ENCODE results near the gene CAMK2D.

CAMK2D gene

DNA sequence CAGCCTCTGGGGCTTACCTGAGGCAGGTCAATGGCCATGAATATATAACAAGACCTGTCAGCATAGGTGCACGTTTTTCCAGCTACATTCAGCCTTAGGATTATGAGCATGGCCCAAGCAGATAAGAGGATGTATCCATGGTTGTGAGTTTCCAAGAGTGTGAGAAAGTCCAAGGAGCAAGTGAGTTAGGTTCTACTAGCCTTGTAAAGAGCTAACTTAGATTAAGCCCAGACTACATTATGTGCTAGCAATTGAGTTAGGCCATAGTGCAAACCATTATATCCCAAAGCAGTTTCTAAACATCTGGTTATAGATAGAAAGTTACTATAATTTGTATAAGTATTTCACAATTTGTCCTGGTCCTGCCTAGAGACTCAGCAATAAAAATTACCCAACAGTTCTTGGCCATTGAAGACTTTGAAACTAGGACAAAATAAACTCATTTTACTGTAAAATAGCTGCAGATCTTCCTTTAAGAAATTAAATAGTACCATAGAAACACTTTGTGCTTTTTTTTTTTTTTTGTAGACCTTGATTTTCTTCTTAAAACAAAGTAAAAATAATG is 312.0 kb downstream of the CAMK2D start:
- Histone ChIP-seq H3K9ac (ENCODE audit: low read depth, low read length) (no peak overlapping the region), H3K36me3 (ENCODE audit: insufficient read depth, low read length) (no peaks in the 10 kb centered on the region), H3K9me3 (ENCODE audit: insufficient read depth, low read length, severe bottlenecking) (no peaks in the 10 kb centered on the region), H3K4me2 (ENCODE audit: insufficient read depth, low read length) (no peak overlapping the region), H3K4me3 (ENCODE audit: low read depth in 1 of 2, low read length in 2 of 2) (no peak overlapping the region), H3K27me3 (ENCODE audit: insufficient read depth, low read length, poor library complexity) (no peaks in the 10 kb centered on the region), H3K4me1 (ENCODE audit: insufficient read depth, low read length) (no peaks in the 10 kb centered on the region), H3K79me2 (ENCODE audit: insufficient read depth, low read length) (no peaks in the 10 kb centered on the region), H2AFZ (ENCODE audit: low read depth, low read length) (no peak overlapping the region), H3K27ac (ENCODE audit: low read length) (no peak overlapping the region), H4K20me1 (ENCODE audit: insufficient read depth, low read length) (no peaks in the 10 kb centered on the region)
- ATAC-seq (ENCODE audit: insufficient read depth, low read depth) (no peak), DNase-seq (no peak)
- TF ChIP-seq EZH2 (IDR thresholded peaks at IDR 0.05; ENCODE audit: borderline replicate concordance, low read depth, low read length, severe bottlenecking), result no peak
- TF ChIP-seq, protein P1, sequence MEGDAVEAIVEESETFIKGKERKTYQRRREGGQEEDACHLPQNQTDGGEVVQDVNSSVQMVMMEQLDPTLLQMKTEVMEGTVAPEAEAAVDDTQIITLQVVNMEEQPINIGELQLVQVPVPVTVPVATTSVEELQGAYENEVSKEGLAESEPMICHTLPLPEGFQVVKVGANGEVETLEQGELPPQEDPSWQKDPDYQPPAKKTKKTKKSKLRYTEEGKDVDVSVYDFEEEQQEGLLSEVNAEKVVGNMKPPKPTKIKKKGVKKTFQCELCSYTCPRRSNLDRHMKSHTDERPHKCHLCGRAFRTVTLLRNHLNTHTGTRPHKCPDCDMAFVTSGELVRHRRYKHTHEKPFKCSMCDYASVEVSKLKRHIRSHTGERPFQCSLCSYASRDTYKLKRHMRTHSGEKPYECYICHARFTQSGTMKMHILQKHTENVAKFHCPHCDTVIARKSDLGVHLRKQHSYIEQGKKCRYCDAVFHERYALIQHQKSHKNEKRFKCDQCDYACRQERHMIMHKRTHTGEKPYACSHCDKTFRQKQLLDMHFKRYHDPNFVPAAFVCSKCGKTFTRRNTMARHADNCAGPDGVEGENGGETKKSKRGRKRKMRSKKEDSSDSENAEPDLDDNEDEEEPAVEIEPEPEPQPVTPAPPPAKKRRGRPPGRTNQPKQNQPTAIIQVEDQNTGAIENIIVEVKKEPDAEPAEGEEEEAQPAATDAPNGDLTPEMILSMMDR (IDR thresholded peaks at IDR 0.05; ENCODE audit: borderline replicate concordance, extremely low read depth, low read length, poor library complexity, severe bottlenecking), result no peak

DNA sequence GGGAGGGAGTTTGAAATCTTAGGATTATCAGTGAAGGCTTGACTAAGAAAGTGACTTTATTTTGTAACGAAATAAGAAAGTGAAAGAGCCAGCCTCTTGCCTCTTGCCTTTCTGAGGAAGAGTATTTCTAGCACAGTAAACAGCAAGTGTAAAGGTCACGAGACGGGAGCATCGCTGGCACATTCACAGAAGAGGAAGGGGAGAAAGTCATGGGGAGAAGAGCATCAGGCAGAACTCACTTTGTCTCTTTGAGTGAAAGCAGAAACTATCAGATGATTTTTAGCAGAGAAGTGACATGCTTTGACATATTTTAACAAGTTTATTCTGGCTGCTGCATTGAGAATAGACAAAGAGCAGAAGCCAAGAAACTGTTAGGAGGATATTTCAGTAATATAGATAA is 313.8 kb downstream of the CAMK2D start:
- Histone ChIP-seq H3K4me1 (ENCODE audit: insufficient read depth, low read length) (no peaks in the 10 kb centered on the region), H3K36me3 (ENCODE audit: insufficient read depth, low read length) (no peaks in the 10 kb centered on the region), H3K9ac (ENCODE audit: low read depth, low read length) (no peak overlapping the region), H3K4me3 (ENCODE audit: low read depth in 1 of 2, low read length in 2 of 2) (no peak overlapping the region), H3K9me3 (ENCODE audit: insufficient read depth, low read length, severe bottlenecking) (no peaks in the 10 kb centered on the region), H2AFZ (ENCODE audit: low read depth, low read length) (no peak overlapping the region), H3K27me3 (ENCODE audit: insufficient read depth, low read length, poor library complexity) (no peaks in the 10 kb centered on the region), H3K79me2 (ENCODE audit: insufficient read depth, low read length) (no peaks in the 10 kb centered on the region), H3K27ac (ENCODE audit: low read length) (no peak overlapping the region), H4K20me1 (ENCODE audit: insufficient read depth, low read length) (no peaks in the 10 kb centered on the region), H3K4me2 (ENCODE audit: insufficient read depth, low read length) (no peak overlapping the region)
- DNase-seq (no peak), ATAC-seq (ENCODE audit: insufficient read depth, low read depth) (no peak)
- TF ChIP-seq, protein P1 (IDR thresholded peaks at IDR 0.05; ENCODE audit: borderline replicate concordance, extremely low read depth, low read length, poor library complexity, severe bottlenecking), result no peak
- TF ChIP-seq EZH2 (IDR thresholded peaks at IDR 0.05; ENCODE audit: borderline replicate concordance, low read depth, low read length, severe bottlenecking), result no peak

DNA sequence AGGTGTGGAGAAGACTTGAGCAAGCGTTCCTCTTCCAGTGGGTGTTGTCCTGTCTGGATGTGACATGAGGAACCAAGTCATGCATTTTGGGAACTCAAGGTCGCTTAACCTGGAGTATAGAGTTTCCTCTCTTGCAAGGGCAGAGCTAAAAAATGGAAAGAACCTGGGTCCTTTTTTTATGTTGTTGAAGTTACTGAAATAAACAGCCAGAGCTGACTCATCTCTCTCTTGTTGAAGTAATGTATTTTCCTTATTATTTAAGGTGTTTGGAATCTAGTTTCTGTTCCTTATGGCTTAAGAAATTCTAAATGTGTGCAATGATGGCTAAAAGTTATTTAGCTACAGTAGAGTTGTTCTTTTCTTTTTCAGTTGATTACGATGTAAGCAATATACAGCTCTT is 314.5 kb downstream of the CAMK2D start:
- H3K79me2 ChIP-seq (ENCODE audit: insufficient read depth, low read length), result no peaks in the 10 kb centered on the region
- no peaks in the 10 kb centered on the region for H3K4me1 ChIP-seq (ENCODE audit: insufficient read depth, low read length)
- H3K27ac ChIP-seq (ENCODE audit: low read length), result no peak overlapping the region
- H4K20me1 ChIP-seq (ENCODE audit: insufficient read depth, low read length), result no peaks in the 10 kb centered on the region
- no peaks in the 10 kb centered on the region for H3K36me3 ChIP-seq (ENCODE audit: insufficient read depth, low read length)
- DNase-seq, result no peak
- TF ChIP-seq EZH2 (IDR thresholded peaks at IDR 0.05; ENCODE audit: borderline replicate concordance, low read depth, low read length, severe bottlenecking), result no peak
- TF ChIP-seq, protein P1 (IDR thresholded peaks at IDR 0.05; ENCODE audit: borderline replicate concordance, extremely low read depth, low read length, poor library complexity, severe bottlenecking), result no peak
- no peak overlapping the region for H2AFZ ChIP-seq (ENCODE audit: low read depth, low read length)
- H3K27me3 ChIP-seq (ENCODE audit: insufficient read depth, low read length, poor library complexity), result no peaks in the 10 kb centered on the region
- H3K9me3 ChIP-seq (ENCODE audit: insufficient read depth, low read length, severe bottlenecking), result no peaks in the 10 kb centered on the region
- H3K4me3 ChIP-seq (ENCODE audit: low read depth in 1 of 2, low read length in 2 of 2), result no peak overlapping the region
- no peak overlapping the region for H3K9ac ChIP-seq (ENCODE audit: low read depth, low read length)
- no peak overlapping the region for H3K4me2 ChIP-seq (ENCODE audit: insufficient read depth, low read length)
- ATAC-seq (ENCODE audit: insufficient read depth, low read depth), result no peak

DNA sequence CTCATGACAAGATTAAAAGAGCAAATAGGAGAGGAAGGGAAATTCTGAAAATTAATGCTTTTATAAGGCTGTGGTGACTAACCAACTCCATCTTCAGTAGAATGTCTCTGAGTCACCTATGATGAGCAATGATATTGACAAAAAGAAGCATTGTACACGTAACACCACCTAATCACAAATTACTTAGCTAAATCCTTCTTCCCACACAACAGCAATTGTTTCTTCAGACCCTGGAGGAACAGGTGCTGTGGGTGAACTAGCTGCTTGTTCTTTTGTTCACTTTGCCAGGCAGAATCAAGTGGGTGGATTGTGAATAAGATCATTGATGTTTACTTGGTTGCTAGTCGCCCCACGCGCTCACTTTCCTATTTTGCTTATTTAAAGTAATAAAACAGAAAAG is 315.5 kb downstream of the CAMK2D start:
- H3K27me3 ChIP-seq (ENCODE audit: insufficient read depth, low read length, poor library complexity), result no peaks in the 10 kb centered on the region
- no peak overlapping the region for H3K4me3 ChIP-seq (ENCODE audit: low read depth in 1 of 2, low read length in 2 of 2)
- H2AFZ ChIP-seq (ENCODE audit: low read depth, low read length), result no peak overlapping the region
- H3K9me3 ChIP-seq (ENCODE audit: insufficient read depth, low read length, severe bottlenecking), result no peaks in the 10 kb centered on the region
- ATAC-seq (ENCODE audit: insufficient read depth, low read depth) (no peak), DNase-seq (no peak)
- H3K9ac ChIP-seq (ENCODE audit: low read depth, low read length), result no peak overlapping the region
- H3K4me2 ChIP-seq (ENCODE audit: insufficient read depth, low read length), result no peak overlapping the region
- no peaks in the 10 kb centered on the region for H3K79me2 ChIP-seq (ENCODE audit: insufficient read depth, low read length)
- TF ChIP-seq, protein P1 (IDR thresholded peaks at IDR 0.05; ENCODE audit: borderline replicate concordance, extremely low read depth, low read length, poor library complexity, severe bottlenecking), result no peak
- TF ChIP-seq EZH2 (IDR thresholded peaks at IDR 0.05; ENCODE audit: borderline replicate concordance, low read depth, low read length, severe bottlenecking), result no peak
- no peaks in the 10 kb centered on the region for H4K20me1 ChIP-seq (ENCODE audit: insufficient read depth, low read length)
- no peaks in the 10 kb centered on the region for H3K36me3 ChIP-seq (ENCODE audit: insufficient read depth, low read length)
- no peak overlapping the region for H3K27ac ChIP-seq (ENCODE audit: low read length)
- H3K4me1 ChIP-seq (ENCODE audit: insufficient read depth, low read length), result no peaks in the 10 kb centered on the region

Data from DND-41 (cell line).